Measurements from ENCODE around the gene ZSWIM6. TPM values are rescaled to one million over a fixed set of nuclear protein-coding genes. Genes with fewer than 3 reads are reported as not detected.

Gene ZSWIM6
- total and polyA plus RNA-seq, 12 donors = 2.1 to 10.3 (median 6.7) TPM

DNA sequence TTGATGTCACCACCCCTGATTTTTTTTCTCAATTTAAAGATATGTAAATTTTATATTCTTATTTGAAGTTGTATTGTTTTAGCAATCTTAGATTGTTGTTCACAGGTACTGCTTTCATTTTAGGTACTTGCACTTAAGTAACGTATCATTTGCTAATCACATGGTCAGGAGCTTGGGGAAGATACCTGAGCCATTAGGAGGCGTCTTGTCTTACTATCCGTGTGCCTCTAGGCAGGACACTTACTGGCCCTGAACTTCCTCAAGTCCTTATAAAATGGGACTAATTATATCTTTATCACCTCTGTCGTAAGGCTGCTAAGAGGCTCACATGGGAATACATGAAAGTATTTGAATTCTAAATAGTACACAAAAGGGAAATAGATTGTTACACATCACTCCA, 18.5 kb downstream of the ZSWIM6 start:
- Histone ChIP-seq H3K27me3 (no peaks in the 10 kb centered on the region), H3K4me1 (peaks cover 0 to 73% (median 35%) of the 10 kb centered on the region in 9 donors), H3K27ac (no peak overlapping the region), H3K9me3 (no peaks in the 10 kb centered on the region), H3K4me3 (no peak overlapping the region), H3K36me3 (no peaks in the 10 kb centered on the region)
- TF ChIP-seq, protein P1, sequence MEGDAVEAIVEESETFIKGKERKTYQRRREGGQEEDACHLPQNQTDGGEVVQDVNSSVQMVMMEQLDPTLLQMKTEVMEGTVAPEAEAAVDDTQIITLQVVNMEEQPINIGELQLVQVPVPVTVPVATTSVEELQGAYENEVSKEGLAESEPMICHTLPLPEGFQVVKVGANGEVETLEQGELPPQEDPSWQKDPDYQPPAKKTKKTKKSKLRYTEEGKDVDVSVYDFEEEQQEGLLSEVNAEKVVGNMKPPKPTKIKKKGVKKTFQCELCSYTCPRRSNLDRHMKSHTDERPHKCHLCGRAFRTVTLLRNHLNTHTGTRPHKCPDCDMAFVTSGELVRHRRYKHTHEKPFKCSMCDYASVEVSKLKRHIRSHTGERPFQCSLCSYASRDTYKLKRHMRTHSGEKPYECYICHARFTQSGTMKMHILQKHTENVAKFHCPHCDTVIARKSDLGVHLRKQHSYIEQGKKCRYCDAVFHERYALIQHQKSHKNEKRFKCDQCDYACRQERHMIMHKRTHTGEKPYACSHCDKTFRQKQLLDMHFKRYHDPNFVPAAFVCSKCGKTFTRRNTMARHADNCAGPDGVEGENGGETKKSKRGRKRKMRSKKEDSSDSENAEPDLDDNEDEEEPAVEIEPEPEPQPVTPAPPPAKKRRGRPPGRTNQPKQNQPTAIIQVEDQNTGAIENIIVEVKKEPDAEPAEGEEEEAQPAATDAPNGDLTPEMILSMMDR (IDR thresholded peaks at IDR 0.05) = no peak
- no peak for DNase-seq
- ATAC-seq = no peak
- intact Hi-C loops (cut with DNase I) = no loop called here
- 47 to 56% methylated on average over 4 of the region's 4 CpGs for WGBS, 2 donors

DNA sequence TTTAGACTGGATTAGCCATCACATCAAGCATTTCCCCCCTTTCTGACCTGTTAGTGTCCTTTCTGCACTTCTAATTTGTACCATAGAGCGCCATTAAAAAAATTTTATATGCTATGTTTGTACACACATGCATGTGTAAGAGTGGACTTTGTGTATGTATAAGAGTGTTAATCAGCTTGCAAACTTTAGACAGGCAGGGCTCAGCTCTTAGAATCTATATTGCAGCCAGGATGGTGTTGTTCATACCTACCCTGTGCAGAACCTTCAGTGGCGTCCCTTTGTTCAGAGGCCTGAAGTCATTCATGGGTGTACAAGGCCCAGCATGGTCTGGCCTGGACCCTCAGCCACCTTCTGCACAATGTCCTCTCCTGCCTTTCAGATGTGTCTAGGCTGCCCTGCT, 19.7 kb downstream of the ZSWIM6 start:
- Histone ChIP-seq H3K27ac (no peak overlapping the region), H3K36me3 (no peaks in the 10 kb centered on the region), H3K4me3 (no peak overlapping the region), H3K27me3 (no peaks in the 10 kb centered on the region), H3K9me3 (no peaks in the 10 kb centered on the region), H3K4me1 (peaks cover 0 to 64% (median 35%) of the 10 kb centered on the region in 9 donors)
- TF ChIP-seq, protein P1 (IDR thresholded peaks at IDR 0.05) = no peak
- intact Hi-C loops (cut with DNase I) = no loop called here
- WGBS, 2 donors = 93 to 95% methylated on average over 2 of the region's 2 CpGs
- ATAC-seq = peak in 1 of 8 donors; percentile 32
- no peak for DNase-seq

GRCh38 chr5:61352180-61352579, 20.1 kb downstream of the ZSWIM6 start:
- ATAC-seq = no peak
- Histone ChIP-seq H3K4me1 (peaks cover 0 to 60% (median 31%) of the 10 kb centered on the region in 9 donors), H3K4me3 (no peak overlapping the region), H3K36me3 (no peaks in the 10 kb centered on the region), H3K9me3 (peaks cover 0 to 4% (median 0%) of the 10 kb centered on the region in 11 donors), H3K27ac (no peak overlapping the region), H3K27me3 (no peaks in the 10 kb centered on the region)
- intact Hi-C loops (cut with DNase I) = no loop called here
- TF ChIP-seq, protein P1 (IDR thresholded peaks at IDR 0.05) = no peak
- no peak for DNase-seq

DNA sequence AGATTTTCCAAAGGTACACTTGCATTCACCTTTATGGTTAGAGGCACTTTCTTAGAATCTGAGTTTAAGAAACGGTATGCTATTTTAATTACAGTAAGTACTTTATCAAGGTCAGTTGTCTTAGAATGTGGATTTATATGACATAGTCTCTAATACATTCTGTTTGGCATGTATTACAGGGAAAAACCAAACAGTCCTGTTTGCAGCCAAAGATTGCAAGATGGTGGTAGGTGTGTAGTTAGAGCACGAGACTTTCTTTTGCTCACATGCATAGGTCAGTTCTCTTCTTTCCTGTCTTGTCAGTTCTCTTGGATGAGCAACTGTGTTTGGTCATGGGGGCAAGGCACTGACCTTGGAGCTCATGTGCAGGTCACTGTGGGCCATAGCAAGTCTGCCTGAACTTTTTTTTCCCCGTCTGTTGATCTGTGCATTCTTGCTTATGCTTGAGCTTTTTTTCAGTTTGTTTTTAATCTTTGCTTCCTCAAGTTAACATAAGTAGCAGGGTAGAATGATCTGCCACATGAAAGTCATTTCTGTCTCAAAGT, 20.6 kb downstream of the ZSWIM6 start:
- Histone ChIP-seq H3K4me3 (no peak overlapping the region), H3K27ac (no peak overlapping the region), H3K4me1 (peaks cover 0 to 58% (median 30%) of the 10 kb centered on the region in 9 donors), H3K36me3 (no peaks in the 10 kb centered on the region), H3K27me3 (no peaks in the 10 kb centered on the region), H3K9me3 (peaks cover 0 to 9% (median 0%) of the 10 kb centered on the region in 11 donors)
- peak in 2 of 8 donors; percentile 16 to 30 for ATAC-seq
- TF ChIP-seq, protein P1 (IDR thresholded peaks at IDR 0.05) = no peak
- no peak for DNase-seq
- 75 to 83% methylated on average over 3 of the region's 3 CpGs for WGBS, 2 donors
- intact Hi-C loops (cut with DNase I) = no loop called here

Measured in heart right ventricle (tissue), 16 donors.